C4-2B (cell line): Measurements from ENCODE around the gene AKAP7.

Source experiments
- H3K27ac ChIP-seq: fragments of 450-650 bp; 2 replicates; pipeline ENCODE4 v1.5.1; 2017
- ZFX ChIP-seq: fragments of 450-650 bp; IDR thresholded peaks from 2 replicates; pipeline ENCODE4 v1.6.1; 2017
- TF ChIP-seq, protein P1 (sequence below): fragments of 450-650 bp; conservative IDR thresholded peaks from 2 replicates; pipeline ENCODE4 v1.5.1; 2017; ENCODE audit warnings: mild to moderate bottlenecking

Gene AKAP7

DNA sequence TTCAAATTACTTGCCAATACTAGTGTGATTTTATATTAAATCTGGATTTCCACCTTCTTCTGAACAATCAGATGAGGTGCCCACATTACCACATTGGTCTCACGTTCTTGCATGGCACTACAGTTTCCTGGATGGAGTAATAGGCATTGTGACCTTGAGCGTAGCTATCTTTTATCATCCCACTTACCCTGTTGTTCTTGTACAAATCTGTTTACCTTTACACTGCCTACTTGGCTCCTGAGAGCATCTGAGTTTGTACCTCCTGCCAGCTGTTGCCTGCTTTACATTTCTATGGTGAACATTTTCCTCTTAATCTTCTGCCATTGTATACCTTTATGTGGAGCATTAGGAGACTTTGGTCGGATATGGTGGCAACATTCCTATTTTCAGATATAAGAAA, 90.7 kb downstream of the AKAP7 start:
- no peak overlapping the region for H3K27ac ChIP-seq

DNA sequence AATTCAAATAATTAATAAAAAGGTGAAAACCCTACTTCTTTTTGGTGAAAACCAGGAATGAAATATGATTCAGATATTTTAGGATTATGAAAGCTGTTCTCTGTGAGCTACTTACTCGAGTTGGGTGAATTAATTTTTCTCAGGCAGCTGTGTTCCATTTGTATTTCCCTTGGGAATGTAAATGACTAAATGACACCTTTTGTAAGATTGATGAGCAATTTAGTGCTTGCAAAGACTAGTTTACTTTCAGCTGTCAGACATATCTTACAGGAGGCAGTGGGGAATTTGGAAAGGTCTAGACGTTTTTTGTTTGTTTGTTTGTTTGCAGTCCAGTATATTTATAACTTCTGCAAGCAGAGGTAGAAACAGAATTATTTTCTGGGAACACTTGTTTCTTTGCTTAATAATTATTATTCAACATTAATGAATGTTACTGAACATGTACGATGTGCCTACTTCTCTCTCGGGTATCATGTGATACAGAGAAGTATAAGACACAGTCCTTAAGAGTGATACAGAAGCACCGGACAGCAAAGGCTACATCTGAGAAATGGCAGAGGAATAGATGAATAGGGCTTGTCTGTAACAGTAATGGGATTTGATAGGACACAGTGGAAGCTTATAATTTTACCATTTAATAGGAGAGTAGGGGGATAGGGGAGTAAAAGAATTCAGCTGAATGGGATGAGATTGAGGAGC, 91.3 kb downstream of the AKAP7 start:
- no peak overlapping the region for H3K27ac ChIP-seq
- TF ChIP-seq, protein P1, sequence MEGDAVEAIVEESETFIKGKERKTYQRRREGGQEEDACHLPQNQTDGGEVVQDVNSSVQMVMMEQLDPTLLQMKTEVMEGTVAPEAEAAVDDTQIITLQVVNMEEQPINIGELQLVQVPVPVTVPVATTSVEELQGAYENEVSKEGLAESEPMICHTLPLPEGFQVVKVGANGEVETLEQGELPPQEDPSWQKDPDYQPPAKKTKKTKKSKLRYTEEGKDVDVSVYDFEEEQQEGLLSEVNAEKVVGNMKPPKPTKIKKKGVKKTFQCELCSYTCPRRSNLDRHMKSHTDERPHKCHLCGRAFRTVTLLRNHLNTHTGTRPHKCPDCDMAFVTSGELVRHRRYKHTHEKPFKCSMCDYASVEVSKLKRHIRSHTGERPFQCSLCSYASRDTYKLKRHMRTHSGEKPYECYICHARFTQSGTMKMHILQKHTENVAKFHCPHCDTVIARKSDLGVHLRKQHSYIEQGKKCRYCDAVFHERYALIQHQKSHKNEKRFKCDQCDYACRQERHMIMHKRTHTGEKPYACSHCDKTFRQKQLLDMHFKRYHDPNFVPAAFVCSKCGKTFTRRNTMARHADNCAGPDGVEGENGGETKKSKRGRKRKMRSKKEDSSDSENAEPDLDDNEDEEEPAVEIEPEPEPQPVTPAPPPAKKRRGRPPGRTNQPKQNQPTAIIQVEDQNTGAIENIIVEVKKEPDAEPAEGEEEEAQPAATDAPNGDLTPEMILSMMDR, result no peak
- no peak for TF ChIP-seq ZFX

More for the DNA sequence above, 90.7 kb downstream of the AKAP7 start:
- no peak for TF ChIP-seq ZFX
- TF ChIP-seq, protein P1, result no peak

DNA sequence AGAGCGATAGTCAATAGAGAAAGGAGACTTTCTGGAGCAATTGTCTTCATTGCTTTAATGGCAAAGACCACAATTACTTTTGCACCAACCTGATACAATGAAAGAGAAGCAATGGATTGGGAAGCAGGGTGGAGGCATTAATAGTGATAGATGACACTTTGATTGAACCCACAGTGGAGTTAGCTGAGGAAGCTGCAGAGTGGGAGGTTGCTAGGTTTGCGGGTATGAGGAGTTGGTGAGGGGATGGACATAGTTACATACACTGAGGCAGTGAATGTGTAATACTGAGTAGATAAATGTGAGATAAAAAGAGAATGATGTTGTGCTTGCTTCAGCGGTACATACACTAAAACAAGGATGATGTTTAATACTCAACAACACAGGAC, 91.9 kb downstream of the AKAP7 start:
- no peak for TF ChIP-seq ZFX

DNA sequence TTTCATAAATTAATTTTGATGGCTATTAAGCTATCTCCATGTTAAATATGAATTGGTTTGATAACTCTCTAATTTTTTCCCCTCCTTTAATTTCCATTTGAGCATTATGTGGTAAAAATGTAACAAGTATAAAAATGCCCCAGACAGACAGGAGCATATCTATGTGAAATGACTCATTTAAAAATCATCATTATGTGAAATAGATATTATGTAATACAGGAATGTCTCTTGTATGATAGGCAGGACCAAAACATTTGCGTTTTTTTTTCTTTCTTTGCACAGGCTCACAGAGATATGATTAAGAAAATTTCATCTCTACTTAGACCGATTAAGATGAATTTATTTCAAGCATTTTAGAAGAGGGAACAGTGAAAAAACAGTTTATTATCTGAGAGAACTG, 95.8 kb downstream of the AKAP7 start:
- no peak overlapping the region for H3K27ac ChIP-seq
- no peak for TF ChIP-seq ZFX
- TF ChIP-seq, protein P1, result no peak

More for the DNA sequence above, 91.9 kb downstream of the AKAP7 start:
- H3K27ac ChIP-seq, result no peak overlapping the region

DNA sequence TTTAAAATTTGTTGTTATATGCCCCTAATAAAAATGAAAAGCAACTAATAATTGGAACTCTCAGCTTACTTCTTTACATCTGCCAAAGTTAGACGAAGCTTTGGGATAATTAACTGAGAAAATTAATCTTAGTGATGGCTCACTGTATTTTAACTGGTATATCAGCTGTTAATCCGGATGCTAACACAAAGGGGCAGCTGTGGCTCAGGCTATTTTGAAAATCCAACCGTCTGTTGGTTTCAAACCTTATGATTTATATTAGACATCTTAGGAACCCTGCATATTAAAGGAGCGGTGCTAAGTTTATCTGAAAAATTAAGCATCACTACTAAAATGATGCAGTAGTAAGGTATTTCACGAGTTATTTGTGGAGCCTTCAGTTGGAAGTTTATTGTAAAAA, 96.6 kb downstream of the AKAP7 start:
- no peak for TF ChIP-seq ZFX
- TF ChIP-seq, protein P1, result no peak
- no peak overlapping the region for H3K27ac ChIP-seq

DNA sequence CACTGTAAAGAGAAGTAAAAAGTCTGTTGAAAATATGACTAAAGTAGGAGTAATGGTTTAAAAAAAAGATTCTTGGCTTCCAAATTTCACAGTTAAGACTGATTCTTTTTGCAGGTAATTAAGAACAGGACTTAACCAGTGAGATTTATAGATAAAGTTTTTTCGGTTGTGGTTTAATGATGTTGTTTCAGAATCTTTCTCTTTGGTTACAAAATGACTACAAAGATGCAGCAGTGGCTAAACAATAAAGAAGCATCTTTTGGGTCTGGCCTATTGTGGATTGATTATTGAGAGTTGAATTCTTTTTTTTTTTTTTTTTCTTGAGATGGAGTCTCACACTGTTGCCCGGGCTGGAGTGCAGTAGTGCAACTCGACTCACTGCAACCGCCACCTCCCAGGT, 109.7 kb downstream of the AKAP7 start:
- TF ChIP-seq ZFX, result no peak
- TF ChIP-seq, protein P1, result no peak
- H3K27ac ChIP-seq, result no peak overlapping the region

DNA sequence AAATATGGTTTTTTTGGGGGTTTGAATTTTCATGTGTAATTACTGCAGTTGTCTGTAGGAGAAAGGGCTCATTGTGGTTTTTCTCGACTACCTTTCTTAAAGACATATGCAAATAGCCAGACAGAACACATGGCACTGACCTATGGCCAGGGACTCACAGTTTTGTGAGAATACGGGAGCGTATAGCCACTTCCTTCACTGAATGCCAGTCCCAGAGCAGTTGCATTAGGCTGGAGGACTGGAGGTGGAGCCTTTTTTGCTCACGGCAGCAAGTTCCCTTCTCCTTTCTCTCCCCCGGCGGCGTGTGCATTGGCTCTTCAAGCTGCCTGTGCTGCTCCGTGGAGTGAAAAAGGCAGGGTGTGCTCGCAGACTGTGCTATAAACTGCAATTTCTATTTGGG, 114.9 kb downstream of the AKAP7 start:
- TF ChIP-seq ZFX, result no peak
- TF ChIP-seq, protein P1, result no peak
- no peak overlapping the region for H3K27ac ChIP-seq

DNA sequence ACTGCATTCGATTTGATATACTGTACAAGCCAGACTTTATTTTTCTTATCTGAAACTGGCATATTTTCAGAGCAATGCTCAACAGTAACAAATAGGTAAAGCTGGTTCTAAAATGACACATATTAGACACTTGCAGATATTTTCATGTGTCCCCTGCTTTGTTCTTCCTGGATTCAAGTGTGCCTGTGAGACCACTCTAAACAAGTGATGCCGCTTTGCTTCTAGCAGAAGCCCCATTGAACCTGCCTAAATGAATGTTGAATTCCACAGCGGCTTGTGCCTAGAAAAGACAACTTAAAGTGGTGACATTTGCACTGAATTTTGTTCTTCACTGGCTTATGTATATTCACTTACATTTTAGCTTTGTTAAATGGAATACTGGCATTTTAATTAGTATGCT, 115.7 kb downstream of the AKAP7 start:
- no peak for TF ChIP-seq ZFX
- TF ChIP-seq, protein P1, result no peak

More for the DNA sequence above, 115.7 kb downstream of the AKAP7 start:
- H3K27ac ChIP-seq, result no peak overlapping the region
